GM18499 (cell line): ENCODE measurements around the gene SLCO1B1.
"Not testable (repeated sequence)": the region's sequence is repeated elsewhere in the genome, so short reads cannot be mapped to it uniquely, and the experiment has no call there.

Source experiments
- ATAC-seq: cut with Tn5 transposase; IDR thresholded peaks from one replicate; pipeline ENCODE4 v1.9.1; 2021; ENCODE audit warnings: moderate number of reproducible peaks; ENCODE audit not compliant: insufficient read depth, unreplicated experiment

The SLCO1B1 gene, protein sequence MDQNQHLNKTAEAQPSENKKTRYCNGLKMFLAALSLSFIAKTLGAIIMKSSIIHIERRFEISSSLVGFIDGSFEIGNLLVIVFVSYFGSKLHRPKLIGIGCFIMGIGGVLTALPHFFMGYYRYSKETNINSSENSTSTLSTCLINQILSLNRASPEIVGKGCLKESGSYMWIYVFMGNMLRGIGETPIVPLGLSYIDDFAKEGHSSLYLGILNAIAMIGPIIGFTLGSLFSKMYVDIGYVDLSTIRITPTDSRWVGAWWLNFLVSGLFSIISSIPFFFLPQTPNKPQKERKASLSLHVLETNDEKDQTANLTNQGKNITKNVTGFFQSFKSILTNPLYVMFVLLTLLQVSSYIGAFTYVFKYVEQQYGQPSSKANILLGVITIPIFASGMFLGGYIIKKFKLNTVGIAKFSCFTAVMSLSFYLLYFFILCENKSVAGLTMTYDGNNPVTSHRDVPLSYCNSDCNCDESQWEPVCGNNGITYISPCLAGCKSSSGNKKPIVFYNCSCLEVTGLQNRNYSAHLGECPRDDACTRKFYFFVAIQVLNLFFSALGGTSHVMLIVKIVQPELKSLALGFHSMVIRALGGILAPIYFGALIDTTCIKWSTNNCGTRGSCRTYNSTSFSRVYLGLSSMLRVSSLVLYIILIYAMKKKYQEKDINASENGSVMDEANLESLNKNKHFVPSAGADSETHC

DNA sequence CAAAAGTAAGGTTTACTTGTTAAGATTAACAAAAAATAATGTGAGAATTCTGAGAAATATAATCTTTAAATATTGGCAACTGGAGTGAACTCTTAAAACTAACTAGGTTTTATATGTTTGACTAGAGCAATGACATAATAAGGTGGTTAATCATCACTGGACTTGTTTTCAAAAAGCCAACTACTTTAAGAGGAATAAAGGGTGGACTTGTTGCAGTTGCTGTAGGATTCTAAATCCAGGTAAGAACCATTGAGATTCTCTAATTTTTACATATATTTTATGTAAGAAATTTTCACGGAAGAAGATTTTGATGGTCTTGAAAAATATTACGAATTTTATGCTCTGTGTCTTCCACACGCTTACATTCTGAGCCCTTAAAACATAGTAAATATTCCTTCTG lies at the start of gene SLCO1B1:
TSS of gene SLCO1B1 (plus strand) at position 197 of the 400 bp plus-strand sequence. CDS start 10,381 bp downstream, outside the sequence.
- ATAC-seq: no peak

DNA sequence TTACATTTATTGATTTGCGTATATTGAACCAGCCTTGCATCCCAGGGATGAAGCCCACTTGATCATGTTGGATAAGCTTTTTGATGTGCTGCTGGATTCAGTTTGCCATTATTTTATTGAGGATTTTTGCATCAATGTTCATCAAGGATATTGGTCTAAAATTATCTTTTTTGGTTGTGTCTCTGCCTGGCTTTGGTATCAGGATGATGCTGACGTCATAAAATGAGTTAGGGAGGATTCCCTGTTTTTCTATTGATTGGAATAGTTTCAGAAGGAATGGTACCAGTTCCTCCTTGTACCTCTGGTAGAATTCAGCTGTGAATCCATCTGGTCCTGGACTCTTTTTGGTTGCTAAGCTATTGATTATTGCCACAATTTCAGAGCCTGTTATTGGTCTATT lies 46.2 kb upstream of the SLCO1B1 start:
- not testable (repeated sequence) for ATAC-seq

DNA sequence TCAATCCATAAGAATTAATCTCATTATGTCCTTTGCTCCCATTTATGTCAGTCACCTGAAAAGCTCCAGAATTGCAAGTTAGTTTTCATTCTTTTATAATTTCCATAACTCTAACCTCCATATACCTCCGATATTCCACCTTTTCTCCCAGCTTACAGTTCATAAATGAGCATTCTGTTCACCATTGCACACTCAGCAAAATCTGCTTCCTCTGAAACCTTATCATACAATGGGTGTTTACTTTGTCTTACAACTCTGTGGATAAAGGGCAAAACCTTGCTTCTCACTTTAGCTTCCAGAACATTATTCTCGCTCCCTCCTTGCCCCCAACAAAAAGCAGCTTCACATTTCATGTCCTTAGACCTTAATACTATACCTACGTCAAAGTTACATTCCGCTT lies 19.3 kb upstream of the SLCO1B1 start:
- no peak for ATAC-seq

DNA sequence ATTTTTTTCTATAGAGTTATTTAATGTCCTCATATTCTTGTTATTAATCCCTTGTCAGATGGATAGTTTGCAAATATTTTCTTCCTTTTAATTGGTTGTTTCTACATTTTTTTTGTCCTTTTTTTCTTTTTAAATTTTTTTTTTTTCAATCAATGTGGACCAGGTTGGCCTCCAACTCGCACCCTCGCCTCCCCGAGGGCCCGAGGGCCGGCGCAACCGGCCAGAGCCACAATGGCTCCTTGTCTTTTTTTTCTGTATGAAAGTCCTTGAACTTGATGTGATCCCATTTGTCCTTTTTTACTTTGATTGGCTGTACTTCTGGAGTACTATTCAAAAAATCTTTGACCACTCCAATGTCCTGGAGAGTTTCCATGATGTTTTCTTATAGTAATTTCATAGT lies 17.7 kb upstream of the SLCO1B1 start:
- ATAC-seq: no peak

DNA sequence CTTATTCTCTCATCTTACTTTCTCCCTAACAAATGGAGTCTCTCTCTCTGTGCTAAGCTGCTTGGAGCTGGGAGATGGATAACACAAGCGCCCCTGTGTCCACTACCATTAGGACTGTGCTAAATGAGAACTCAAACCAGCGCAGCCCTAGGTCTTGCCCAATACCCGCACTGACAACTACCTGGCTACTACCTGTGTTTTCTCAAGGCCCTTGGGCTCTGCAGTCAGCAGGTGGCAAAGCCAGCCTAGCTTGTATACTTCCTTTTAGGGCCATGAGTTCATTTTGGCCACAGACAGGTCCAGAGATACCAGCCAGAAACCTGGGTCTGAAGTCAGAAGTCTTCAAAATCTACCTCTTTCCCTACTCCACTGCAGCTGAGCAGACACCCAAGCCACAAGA lies 13.0 kb upstream of the SLCO1B1 start:
- ATAC-seq: no peak

DNA sequence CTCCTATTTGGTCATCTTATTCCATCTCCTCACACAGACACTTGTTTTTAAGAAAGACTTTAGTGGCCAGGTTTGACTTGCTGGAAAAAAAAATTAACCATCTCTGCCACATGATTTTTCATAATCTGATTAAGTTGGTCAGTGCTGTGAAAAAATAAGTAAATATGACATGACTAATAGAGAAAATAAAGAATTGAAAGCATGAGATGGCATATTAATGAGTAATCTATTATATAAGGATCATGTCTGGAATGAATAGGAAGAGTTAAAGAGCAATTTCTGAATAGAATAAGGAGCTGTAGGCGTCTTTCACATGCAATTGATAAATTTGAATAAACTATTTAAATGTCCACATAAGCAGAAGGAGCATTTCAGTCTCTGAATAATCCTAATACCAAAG lies 12.2 kb upstream of the SLCO1B1 start:
- no peak for ATAC-seq

DNA sequence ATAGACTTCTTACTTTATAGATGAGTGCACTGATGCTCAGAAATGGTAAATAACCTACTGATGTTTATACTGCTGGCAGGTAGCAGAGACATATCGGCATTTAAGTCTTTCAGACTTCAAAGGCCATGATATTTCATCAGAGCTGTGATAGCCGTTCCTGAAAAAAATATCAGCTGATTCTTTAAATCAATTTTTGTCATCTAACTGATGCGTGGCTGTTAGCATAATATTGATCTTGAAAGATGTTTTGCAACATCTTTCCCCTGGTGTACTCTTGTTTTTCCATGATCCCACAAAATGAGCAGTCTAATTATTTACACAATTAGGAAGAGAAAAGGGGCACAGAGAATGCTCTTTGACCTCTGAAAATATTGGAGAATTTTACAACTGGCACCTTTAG lies 1.6 kb upstream of the SLCO1B1 start:
- no peak for ATAC-seq

DNA sequence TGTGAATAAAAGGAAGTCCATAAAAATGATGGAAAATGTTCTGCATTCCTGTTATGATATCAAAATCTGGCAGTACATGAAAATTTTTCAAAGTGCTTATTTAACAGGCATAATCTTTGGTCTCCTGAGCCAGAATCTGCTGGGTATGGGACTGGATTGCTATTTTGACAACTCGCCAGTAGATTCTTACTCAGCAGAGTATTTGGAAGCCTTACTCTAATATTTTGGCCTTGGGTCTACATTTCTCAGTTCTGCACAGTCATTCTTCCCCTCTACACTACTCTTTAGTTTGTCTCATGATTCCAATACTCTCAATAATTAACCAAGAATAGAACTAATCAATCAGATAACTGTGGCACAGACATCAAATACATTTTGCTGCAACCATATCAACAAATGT lies 1.1 kb upstream of the SLCO1B1 start:
- no peak for ATAC-seq

DNA sequence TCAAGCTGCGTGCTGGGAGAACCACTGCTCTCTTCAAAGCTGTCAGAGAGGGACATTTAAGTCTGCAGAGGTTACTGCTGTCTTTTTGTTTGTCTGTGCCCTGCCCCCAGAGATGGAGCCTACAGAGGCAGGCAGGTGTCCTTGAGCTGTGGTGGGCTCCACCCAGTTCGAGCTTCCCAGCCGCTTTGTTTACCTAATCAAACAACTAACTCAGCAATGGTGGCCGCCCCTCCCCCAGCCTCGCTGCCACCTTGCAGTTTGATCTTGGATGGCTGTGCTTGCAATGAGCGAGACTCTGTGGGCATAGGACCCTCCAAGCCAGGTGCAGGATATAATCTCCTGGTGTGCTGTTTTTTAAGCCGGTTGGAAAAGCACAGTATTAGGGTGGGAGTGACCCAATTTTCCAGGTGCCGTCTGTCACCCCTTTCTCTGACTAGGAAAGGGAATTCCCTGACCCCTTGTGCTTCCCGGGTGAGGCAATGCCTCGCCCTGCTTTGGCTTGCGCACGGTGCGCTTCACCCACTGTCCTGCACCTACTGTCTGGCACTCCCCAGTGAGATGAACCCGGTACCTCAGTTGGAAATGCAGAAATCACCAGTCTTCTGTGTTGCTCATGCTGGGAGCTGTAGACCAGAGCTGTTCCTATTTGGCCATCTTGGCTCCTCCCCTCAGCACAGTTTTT lies 6.5 kb downstream of the SLCO1B1 start:
- ATAC-seq: not testable (repeated sequence)

DNA sequence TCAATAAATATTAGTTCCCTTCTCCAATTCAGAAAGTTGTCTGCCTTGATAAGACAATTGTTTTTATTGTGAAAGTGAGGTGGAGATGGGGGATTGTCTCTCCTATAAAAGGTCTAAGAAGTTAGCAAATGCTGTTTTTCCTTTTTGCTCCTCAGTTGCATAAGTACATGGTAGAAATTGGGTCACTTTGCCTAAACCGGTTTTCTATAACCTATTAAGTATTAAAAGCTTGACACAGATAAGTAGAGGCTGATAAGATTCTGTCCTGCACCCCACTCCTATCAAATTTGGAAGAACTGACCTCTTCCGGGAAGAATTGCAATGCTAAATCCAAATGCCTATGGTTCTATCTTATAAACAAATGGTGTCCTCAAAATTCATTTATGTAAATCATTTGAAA lies 7.0 kb downstream of the SLCO1B1 start:
- ATAC-seq: no peak

DNA sequence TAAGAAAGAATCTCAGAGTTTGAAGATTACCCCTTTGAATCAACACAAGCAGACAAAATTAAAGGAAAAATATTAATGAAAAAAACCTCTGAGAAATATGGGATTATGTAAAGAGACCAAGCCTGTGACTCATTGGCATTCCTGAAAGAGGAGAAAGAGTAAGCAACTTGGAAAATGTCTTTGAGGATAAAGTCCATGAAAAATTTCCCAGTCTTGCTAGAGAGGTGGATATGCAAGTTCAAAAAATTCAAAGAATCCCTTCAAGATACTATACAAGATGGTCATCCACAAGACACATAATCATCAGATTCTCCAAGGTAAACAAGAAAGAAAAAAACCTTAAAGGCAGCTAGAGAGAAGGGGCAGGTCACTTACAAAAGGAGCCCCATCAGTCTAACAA lies 13.3 kb downstream of the SLCO1B1 start:
- ATAC-seq: no peak

DNA sequence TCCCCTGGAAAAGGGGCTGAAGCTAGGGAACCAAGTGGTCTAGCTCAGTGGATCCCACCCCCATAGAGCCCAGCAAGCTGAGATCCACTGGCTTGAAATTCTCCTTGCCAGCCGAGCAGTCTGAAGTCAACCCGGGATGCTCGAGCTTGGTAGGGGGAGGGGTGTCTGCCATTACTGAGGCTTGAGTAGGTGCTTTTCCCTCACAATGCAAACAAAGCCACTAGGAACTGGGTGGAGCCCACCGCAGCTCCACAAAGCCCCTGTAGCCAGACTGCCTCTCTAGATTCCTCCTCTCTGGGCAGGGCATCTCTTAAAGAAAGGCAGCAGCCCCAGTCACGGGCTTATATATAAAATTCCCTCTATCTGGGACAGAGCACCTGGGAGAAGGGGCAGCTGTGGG lies 18.9 kb downstream of the SLCO1B1 start:
- ATAC-seq: not testable (repeated sequence)

DNA sequence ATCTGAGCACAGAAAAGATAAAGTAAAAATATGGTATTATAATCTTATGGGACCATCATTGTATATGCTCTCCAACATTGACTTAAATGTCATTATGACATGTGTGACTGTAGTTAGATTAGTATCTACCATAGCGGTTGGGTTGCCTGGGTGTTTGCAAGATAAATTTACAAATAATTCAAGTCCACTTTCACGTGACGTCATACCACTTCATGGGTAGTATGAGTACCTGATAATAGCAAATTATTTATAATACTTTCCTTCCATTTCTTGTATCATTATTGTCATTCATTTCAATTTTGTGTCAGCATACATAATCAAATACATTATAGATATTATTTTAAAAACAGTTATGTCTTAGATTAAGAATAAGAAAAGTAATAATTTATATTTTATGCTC lies 20.2 kb downstream of the SLCO1B1 start:
- no peak for ATAC-seq

DNA sequence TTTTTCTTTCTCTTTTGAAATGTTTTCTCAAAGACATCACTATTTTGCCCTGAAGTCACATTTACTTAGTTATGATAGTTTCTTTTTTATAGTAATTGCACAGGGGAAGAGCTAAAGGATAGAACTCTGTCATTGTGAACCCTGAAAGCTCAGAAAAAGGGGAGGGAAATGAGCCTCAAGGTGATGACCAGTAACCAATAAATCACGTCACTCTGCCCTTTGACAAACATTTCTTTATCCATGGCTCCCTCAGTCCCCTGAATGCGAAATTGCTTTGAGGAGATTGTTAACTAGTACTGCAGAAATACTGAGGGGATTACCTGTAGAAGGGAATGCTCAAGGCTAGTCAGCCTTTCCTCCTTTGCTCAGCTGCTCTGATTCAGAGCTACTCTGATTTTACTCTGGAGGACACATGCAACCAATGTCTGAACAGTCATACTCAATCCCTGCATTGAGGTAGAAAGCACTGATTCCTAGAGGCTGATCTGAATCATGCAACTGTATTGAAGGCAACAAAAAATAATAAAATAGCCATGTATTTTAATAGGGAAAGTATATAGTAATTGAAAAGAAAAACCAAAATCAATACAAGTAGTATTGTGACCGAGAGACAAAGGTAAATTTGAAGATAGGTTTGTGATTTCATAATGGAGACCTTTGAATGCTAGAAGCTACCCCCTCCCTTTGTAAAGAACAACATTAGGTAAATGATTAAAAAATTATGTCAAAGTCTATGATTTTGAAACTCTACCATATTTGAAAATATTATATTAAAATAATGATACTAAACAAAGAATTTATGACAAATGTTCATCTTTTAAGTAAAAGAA lies 24.7 kb downstream of the SLCO1B1 start:
- ATAC-seq: no peak

DNA sequence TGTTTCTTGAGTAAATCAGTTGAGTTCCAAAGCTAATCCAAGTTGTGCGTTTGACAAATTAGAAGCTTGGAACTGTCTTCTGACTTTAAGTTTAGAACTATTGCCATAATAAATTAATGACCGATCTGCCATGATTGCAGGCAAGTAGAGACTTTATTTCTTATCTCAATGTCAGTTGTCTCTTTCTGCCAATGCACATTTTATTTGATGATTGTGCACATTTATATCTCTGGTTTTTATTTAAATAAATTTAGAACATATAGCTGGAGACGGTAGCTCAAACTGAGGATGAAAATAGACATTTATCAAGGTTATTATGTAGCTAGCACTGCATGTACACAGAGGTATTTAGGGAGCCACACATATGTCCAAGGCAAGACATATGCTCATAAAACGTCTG lies 34.1 kb downstream of the SLCO1B1 start:
- no peak for ATAC-seq

DNA sequence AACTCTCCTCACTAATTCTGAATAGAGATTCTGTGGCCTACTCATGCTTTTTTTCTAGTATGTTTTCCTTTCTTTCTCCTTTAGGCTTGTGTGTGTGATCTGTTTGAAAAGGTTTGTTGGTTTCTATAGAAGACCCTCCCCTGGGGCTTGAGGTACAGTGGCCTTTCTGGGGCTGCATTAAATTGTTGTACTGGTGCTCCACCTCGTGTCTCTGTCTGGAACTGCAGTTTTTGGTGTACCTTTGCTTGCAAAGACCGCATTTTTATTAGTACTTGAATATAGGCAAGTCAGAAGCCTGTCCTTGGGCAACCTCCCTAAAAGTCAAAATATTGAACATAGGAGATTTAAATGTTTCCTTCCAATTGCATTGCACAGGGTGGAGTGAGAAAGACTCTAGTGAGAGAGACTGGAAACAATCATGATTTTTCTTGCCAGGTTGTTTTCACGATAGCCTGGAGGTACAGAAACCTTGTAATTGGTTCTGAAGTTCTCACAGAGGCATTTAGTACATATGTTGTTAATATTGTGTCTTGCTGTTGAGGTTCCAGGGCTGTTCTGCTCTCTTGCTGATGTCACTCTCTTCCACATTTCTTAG lies 39.0 kb downstream of the SLCO1B1 start:
- ATAC-seq: no peak

DNA sequence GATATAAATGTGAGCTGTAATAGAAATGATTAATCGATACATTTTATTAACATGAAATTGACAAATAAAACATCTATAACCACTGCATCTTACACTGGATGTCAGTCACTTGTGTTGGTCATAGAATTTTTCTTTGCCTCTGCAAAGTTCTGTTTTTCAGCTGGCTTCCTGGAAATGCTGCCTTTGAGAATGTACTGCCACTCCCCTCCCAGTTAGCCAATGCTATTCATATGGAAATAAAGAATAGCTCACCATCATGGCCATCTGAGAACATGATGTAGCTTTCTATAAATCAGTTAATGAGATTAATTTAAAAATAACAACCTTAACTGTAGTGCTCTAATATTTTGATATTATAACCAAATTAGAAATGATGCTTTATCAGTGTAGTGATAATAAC lies 41.1 kb downstream of the SLCO1B1 start:
- ATAC-seq: no peak

DNA sequence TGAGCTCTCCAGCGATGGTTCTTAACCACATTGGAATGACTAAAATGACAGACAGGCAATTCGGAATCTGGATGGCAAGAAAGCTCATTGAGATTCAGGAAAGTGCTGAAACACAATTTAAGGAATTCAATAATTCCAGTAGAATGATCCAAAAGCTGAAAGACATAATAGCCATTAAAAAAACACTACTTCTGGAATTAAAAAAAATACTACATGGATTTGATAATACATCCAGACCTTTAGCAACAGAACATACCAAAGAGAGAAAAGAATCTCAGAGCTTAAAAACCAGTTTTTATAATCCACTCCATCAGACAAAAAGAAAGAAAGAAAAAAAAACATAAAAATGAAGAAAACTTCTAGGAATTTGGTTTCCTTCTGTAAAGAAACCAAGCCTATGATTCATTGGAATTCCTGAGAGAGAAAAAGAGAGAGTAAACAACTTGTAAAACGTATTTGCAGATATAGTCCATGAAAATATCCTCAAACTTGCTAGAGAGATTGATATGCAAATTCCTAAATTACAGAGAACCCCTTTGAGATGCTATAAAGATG lies 52.8 kb downstream of the SLCO1B1 start:
- ATAC-seq: no peak

DNA sequence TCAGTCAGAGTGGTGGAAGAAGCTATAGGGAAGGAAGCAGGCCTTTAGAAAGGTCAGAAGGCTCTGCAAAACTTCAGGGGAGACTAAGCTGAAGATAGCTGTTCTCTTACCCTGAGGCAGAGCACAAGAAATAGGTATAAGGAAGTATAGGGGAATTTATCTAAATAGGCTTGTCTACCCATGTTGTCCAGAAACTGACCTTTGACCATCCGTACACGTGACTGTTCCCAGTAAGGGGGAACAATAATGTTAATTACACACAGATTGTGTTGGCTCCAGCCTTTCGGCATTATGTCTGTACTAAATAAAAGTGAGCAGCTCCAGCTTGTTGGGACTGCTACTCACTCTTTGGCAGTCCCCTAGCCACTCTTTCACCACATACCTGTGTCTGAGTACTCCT lies 59.0 kb downstream of the SLCO1B1 start:
- ATAC-seq: no peak

DNA sequence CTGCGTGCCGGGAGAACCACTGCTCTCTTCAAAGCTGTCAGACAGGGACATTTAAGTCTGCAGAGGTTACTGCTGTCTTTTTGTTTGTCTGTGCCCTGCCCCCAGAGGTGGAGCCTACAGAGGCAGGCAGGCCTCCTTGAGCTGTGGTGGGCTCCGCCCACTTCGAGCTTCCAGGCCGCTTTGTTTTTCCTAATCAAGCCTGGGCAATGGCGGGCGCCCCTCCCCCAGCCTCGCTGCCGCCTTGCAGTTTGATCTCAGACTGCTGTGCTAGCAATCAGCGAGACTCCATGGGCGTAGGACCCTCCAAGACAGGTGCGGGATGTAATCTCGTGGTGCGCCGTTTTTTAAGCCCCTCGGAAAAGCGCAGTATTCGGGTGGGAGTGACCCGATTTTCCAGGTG lies 83.4 kb downstream of the SLCO1B1 start:
- not testable (repeated sequence) for ATAC-seq
